HG03280 (cell line): ENCODE data around the gene BNIP5.

Source experiments
- ATAC-seq: cut with Tn5 transposase; IDR thresholded peaks from one replicate; pipeline ENCODE4 v1.9.1; 2021; ENCODE audit warnings: mild to moderate bottlenecking, moderate library complexity; ENCODE audit not compliant: unreplicated experiment

The BNIP5 gene

GRCh38 chr6:36326356-36326995, 10.2 kb downstream of the BNIP5 start:
- ATAC-seq, result no peak

GRCh38 chr6:36324715-36325114, 12.0 kb downstream of the BNIP5 start:
- ATAC-seq, result no peak

- ATAC-seq, result no peak
Measured at GRCh38 chr6:36324191-36324590, 12.5 kb downstream of the BNIP5 start.

GRCh38 chr6:36323062-36323461, 13.6 kb downstream of the BNIP5 start:
- ATAC-seq, result no peak

GRCh38 chr6:36322591-36322990, 14.1 kb downstream of the BNIP5 start:
- ATAC-seq, result no peak

- no peak for ATAC-seq
Measured at GRCh38 chr6:36320475-36320874, 16.2 kb downstream of the BNIP5 start.

- no peak for ATAC-seq
Measured at GRCh38 chr6:36319821-36320220, 16.9 kb downstream of the BNIP5 start.

GRCh38 chr6:36319436-36319762, 17.3 kb downstream of the BNIP5 start:
- no peak for ATAC-seq

- ATAC-seq, result no peak
Measured at GRCh38 chr6:36318690-36319435, 17.8 kb downstream of the BNIP5 start.

GRCh38 chr6:36317623-36318022, 19.1 kb downstream of the BNIP5 start:
- ATAC-seq, result no peak

- no peak for ATAC-seq
Measured at GRCh38 chr6:36315921-36316320, 20.8 kb downstream of the BNIP5 start.

- ATAC-seq, result no peak
Measured at GRCh38 chr6:36314221-36315014, 22.3 kb downstream of the BNIP5 start.

GRCh38 chr6:36313649-36313936, 23.1 kb downstream of the BNIP5 start:
- ATAC-seq, result no peak

GRCh38 chr6:36312854-36313648, 23.6 kb downstream of the BNIP5 start:
- ATAC-seq, result no peak

GRCh38 chr6:36309900-36310299, 26.8 kb downstream of the BNIP5 start:
- no peak for ATAC-seq

GRCh38 chr6:36309203-36309602, 27.5 kb downstream of the BNIP5 start:
- no peak for ATAC-seq

- ATAC-seq, result no peak
Measured at GRCh38 chr6:36308514-36308913, 28.2 kb downstream of the BNIP5 start.

GRCh38 chr6:36306375-36306774, 30.3 kb downstream of the BNIP5 start:
- no peak for ATAC-seq

- no peak for ATAC-seq
Measured at GRCh38 chr6:36305885-36306284, 30.8 kb downstream of the BNIP5 start.

GRCh38 chr6:36302227-36302976, 34.3 kb downstream of the BNIP5 start:
- peak; percentile 85 for ATAC-seq

GRCh38 chr6:36301781-36302180, 34.9 kb downstream of the BNIP5 start:
- ATAC-seq, result no peak
